Glutamatergic neuron (in vitro differentiated cells): ENCODE measurements around the gene AFMID. TPM values are rescaled to one million over a fixed set of nuclear protein-coding genes. Genes with fewer than 3 reads are reported as not detected.

Source experiments
- DNase-seq: peaks from one replicate; pipeline ENCODE4 v3.0.0; 2022
- H3K27ac Mint-ChIP-seq: one replicate; pipeline ENCODE4 v1.8.0; 2020; ENCODE audit warnings: mild to moderate bottlenecking, mixed read lengths, inconsistent platforms; ENCODE audit not compliant: unreplicated experiment
- H3K27me3 Mint-ChIP-seq: one replicate; pipeline ENCODE4 v1.8.0; 2020; ENCODE audit warnings: mild to moderate bottlenecking, moderate library complexity, mixed read lengths, inconsistent platforms; ENCODE audit not compliant: unreplicated experiment
- H3K36me3 Mint-ChIP-seq: one replicate; pipeline ENCODE4 v1.8.0; 2020; ENCODE audit warnings: mild to moderate bottlenecking, mixed read lengths, inconsistent platforms; ENCODE audit not compliant: unreplicated experiment
- H3K4me1 Mint-ChIP-seq: one replicate; pipeline ENCODE4 v1.8.0; 2020; ENCODE audit warnings: mild to moderate bottlenecking, low read depth, mixed read lengths, inconsistent platforms; ENCODE audit not compliant: unreplicated experiment
- H3K4me3 Mint-ChIP-seq: one replicate; pipeline ENCODE4 v1.8.0; 2020; ENCODE audit warnings: mild to moderate bottlenecking, mixed read lengths, inconsistent platforms; ENCODE audit not compliant: unreplicated experiment
- H3K9me3 Mint-ChIP-seq: one replicate; pipeline ENCODE4 v1.8.0; 2020; ENCODE audit warnings: mild to moderate bottlenecking, moderate library complexity, mixed read lengths, inconsistent platforms; ENCODE audit not compliant: unreplicated experiment
- CTCF ChIP-seq: fragments of 200-600 bp; sonication (generic); IDR thresholded peaks from one replicate; pipeline ENCODE4 v1.5.0; 2021; ENCODE audit not compliant: partially characterized antibody, unreplicated experiment
- total RNA-seq: library from RNA; stranded (reverse); fragmentation: NEBNext Ultra II Directional; extraction: Animal tissue kit (Norgen Biotek cat#: 25700); gene quantifications from one replicate; pipeline ENCODE4 v1.2.1, GENCODE V29; 2021; ENCODE audit not compliant: unreplicated experiment

AFMID gene
- total RNA-seq, 1 donor from 2014 or later: 29.9 TPM

- Mint-ChIP-seq H3K27ac (no peak overlapping the region), H3K9me3 (peaks cover 2% of the 10 kb centered on the region), H3K4me3 (no peak overlapping the region), H3K4me1 (peaks cover 5% of the 10 kb centered on the region), H3K36me3 (no peaks in the 10 kb centered on the region), H3K27me3 (peaks cover 3% of the 10 kb centered on the region)
- no peak for DNase-seq
- no peak for TF ChIP-seq CTCF
Observed at GRCh38 chr17:78235885-78236284, 48.7 kb downstream of the AFMID start.

GRCh38 chr17:78236362-78237127 lies 49.4 kb downstream of the AFMID start:
- Mint-ChIP-seq H3K4me3 (peak overlapping the region; percentile 34), H3K36me3 (no peaks in the 10 kb centered on the region), H3K27me3 (peaks cover 3% of the 10 kb centered on the region), H3K9me3 (peaks cover 3% of the 10 kb centered on the region), H3K4me1 (peaks cover 5% of the 10 kb centered on the region), H3K27ac (peak overlapping the region; percentile 59)
- TF ChIP-seq CTCF: no peak
- peak; percentile 38 for DNase-seq

- Mint-ChIP-seq H3K36me3 (no peaks in the 10 kb centered on the region), H3K4me3 (no peak overlapping the region), H3K4me1 (peaks cover 5% of the 10 kb centered on the region), H3K9me3 (peaks cover 5% of the 10 kb centered on the region), H3K27ac (no peak overlapping the region), H3K27me3 (peaks cover 3% of the 10 kb centered on the region)
- no peak for TF ChIP-seq CTCF
- peak; percentile 22 for DNase-seq
Observed at GRCh38 chr17:78237401-78238012, 50.3 kb downstream of the AFMID start.

- peaks cover 5% of the 10 kb centered on the region for H3K9me3 Mint-ChIP-seq
- no peak overlapping the region for H3K4me3 Mint-ChIP-seq
- peaks cover 5% of the 10 kb centered on the region for H3K4me1 Mint-ChIP-seq
- H3K36me3 Mint-ChIP-seq: no peaks in the 10 kb centered on the region
- peaks cover 3% of the 10 kb centered on the region for H3K27me3 Mint-ChIP-seq
- no peak for TF ChIP-seq CTCF
- H3K27ac Mint-ChIP-seq: no peak overlapping the region
- peak; percentile 20 for DNase-seq
Observed at GRCh38 chr17:78238823-78239488, 51.8 kb downstream of the AFMID start.

- no peaks in the 10 kb centered on the region for H3K36me3 Mint-ChIP-seq
- no peak overlapping the region for H3K27ac Mint-ChIP-seq
- DNase-seq: no peak
- H3K4me3 Mint-ChIP-seq: no peak overlapping the region
- no peak for TF ChIP-seq CTCF
- peaks cover 5% of the 10 kb centered on the region for H3K4me1 Mint-ChIP-seq
- peaks cover 5% of the 10 kb centered on the region for H3K9me3 Mint-ChIP-seq
- H3K27me3 Mint-ChIP-seq: peaks cover 3% of the 10 kb centered on the region
Observed at GRCh38 chr17:78239489-78239931, 52.3 kb downstream of the AFMID start.
